ENCODE results near the gene EDC4. TPM values are rescaled to one million over a fixed set of nuclear protein-coding genes. Genes with fewer than 3 reads are reported as not detected.

EDC4 gene
- total RNA-seq, 4 donors from 2014 or later = 27.3 to 92.2 (median 43.0) TPM

GRCh38 chr16:67842509-67843342, 30.1 kb upstream of the EDC4 start:
- DNase-seq (ENCODE audit: low spot score) = no peak
- no peak for TF ChIP-seq CTCF (IDR thresholded peaks at IDR 0.05)
- ATAC-seq (ENCODE audit: low FRiP score) = peak; percentile 14

- no peak for TF ChIP-seq CTCF (IDR thresholded peaks at IDR 0.05)
- ATAC-seq (ENCODE audit: low FRiP score) = no peak
- no peak for DNase-seq (ENCODE audit: low spot score)
Measured at GRCh38 chr16:67843343-67843765, 29.5 kb upstream of the EDC4 start.

- DNase-seq (ENCODE audit: low spot score) = no peak
- no peak for TF ChIP-seq CTCF (IDR thresholded peaks at IDR 0.05)
- ATAC-seq (ENCODE audit: low FRiP score) = no peak
Measured at GRCh38 chr16:67844497-67844896, 28.4 kb upstream of the EDC4 start.

GRCh38 chr16:67845291-67846062, 27.4 kb upstream of the EDC4 start:
- no peak for TF ChIP-seq CTCF (IDR thresholded peaks at IDR 0.05)
- DNase-seq (ENCODE audit: low spot score) (no peak), ATAC-seq (ENCODE audit: low FRiP score) (no peak)

GRCh38 chr16:67846063-67846319, 26.9 kb upstream of the EDC4 start:
- no peak for TF ChIP-seq CTCF (IDR thresholded peaks at IDR 0.05)
- ATAC-seq (ENCODE audit: low FRiP score) (no peak), DNase-seq (ENCODE audit: low spot score) (no peak)

- DNase-seq (ENCODE audit: low spot score) = peak; percentile 88
- ATAC-seq (ENCODE audit: low FRiP score) = peak; percentile 83
- TF ChIP-seq CTCF (IDR thresholded peaks at IDR 0.05) = no peak
Measured at GRCh38 chr16:67846320-67847063, 26.4 kb upstream of the EDC4 start, which contains the start of gene NUTF2. Gene NUTF2, plus strand, starts transcription at chr16:67846933. Its CDS starts 18,198 bp downstream, at chr16:67865131.

All from omental fat pad (tissue), 4 donors.